Peyer's patch (tissue), 4 donors: ENCODE measurements around the gene WWOX. TPM values are rescaled to one million over a fixed set of nuclear protein-coding genes. Genes with fewer than 3 reads are reported as not detected.
A peak's percentile ranks its signal among the peaks of the same experiment; 100 is the strongest.

Experiments
- DNase-seq, 3 donors: peaks; one replicate each; pipeline ENCODE4 v3.0.0-alpha.2; 2017 to 2019
- H3K27ac ChIP-seq, 4 donors: fragments of 200-600 bp; sonication (generic); one replicate each; pipeline ENCODE4 v1.5.1; 2016 to 2019
- H3K27me3 ChIP-seq, 2 donors: fragments of 200-600 bp; sonication (generic); one replicate each; pipeline ENCODE4 v1.5.1; 2019
- H3K36me3 ChIP-seq, 3 donors: fragments of 200-600 bp; sonication (generic); one replicate each; pipeline ENCODE4 v1.5.1; 2016 to 2019
- H3K4me1 ChIP-seq, 4 donors: fragments of 200-600 bp; sonication (generic); one replicate each; pipeline ENCODE4 v1.5.1; 2016 to 2019
- H3K4me3 ChIP-seq, 4 donors: fragments of 200-600 bp; sonication (generic); 1 replicate in 3 of 4; 2 replicates in 1 of 4; pipeline ENCODE4 v1.5.1; 2016 to 2019; ENCODE audit warnings: mild to moderate bottlenecking in 1 of 4
- H3K9me3 ChIP-seq, 4 donors: fragments of 200-600 bp; sonication (generic); one replicate each; pipeline ENCODE4 v1.5.1; 2016 to 2019; ENCODE audit warnings: mild to moderate bottlenecking in 1 of 4
- CTCF ChIP-seq, 6 experiments: fragments of 450-650 bp in 4 of 6; fragments of 200-600 bp in 2 of 6; sonication (generic) in 1 of 6; IDR thresholded peaks; one replicate each; pipeline ENCODE4 v1.5.1; 2017 to 2019; ENCODE audit warnings: antibody characterized with exemption in 6 of 6, mild to moderate bottlenecking in 3 of 6, moderate library complexity in 1 of 6
- POLR2A ChIP-seq, 2 donors: fragments of 450-650 bp; IDR thresholded peaks; one replicate each; pipeline ENCODE4 v1.5.1; 2017; ENCODE audit warnings: antibody characterized with exemption in 2 of 2, mild to moderate bottlenecking in 2 of 2, moderate library complexity in 2 of 2
- total RNA-seq, 4 donors: library from RNA; depleted of rRNA; stranded (reverse); fragments of >200 nt; gene quantifications; one replicate each; pipeline ENCODE4 v1.1.0, GENCODE V29; 2016

Gene WWOX
- total RNA-seq, 4 donors from 2014 or later = 17.3 to 197 (median 57.5) TPM

- Histone ChIP-seq H3K9me3 (no peaks in the 10 kb centered on the region), H3K36me3 (no peaks in the 10 kb centered on the region), H3K27ac (no peak overlapping the region), H3K4me1 (no peaks in the 10 kb centered on the region), H3K27me3 (no peaks in the 10 kb centered on the region), H3K4me3 (no peak overlapping the region)
- DNase-seq = no peak
- no peak for TF ChIP-seq POLR2A (IDR thresholded peaks at IDR 0.05)
- no peak for TF ChIP-seq CTCF (IDR thresholded peaks at IDR 0.05)
Measured at GRCh38 chr16:79155904-79156303, 1056.5 kb downstream of the WWOX start.

GRCh38 chr16:79156761-79157160, 1057.3 kb downstream of the WWOX start:
- DNase-seq = no peak
- no peak overlapping the region for H3K27ac ChIP-seq
- H3K36me3 ChIP-seq = no peaks in the 10 kb centered on the region
- H3K9me3 ChIP-seq = no peaks in the 10 kb centered on the region
- H3K4me1 ChIP-seq = no peaks in the 10 kb centered on the region
- TF ChIP-seq POLR2A (IDR thresholded peaks at IDR 0.05) = no peak
- TF ChIP-seq CTCF (IDR thresholded peaks at IDR 0.05) = no peak
- no peaks in the 10 kb centered on the region for H3K27me3 ChIP-seq
- no peak overlapping the region for H3K4me3 ChIP-seq

GRCh38 chr16:79158337-79158736, 1058.9 kb downstream of the WWOX start:
- no peak for TF ChIP-seq CTCF (IDR thresholded peaks at IDR 0.05)
- no peak for TF ChIP-seq POLR2A (IDR thresholded peaks at IDR 0.05)
- Histone ChIP-seq H3K4me3 (no peak overlapping the region), H3K4me1 (peaks cover 0 to 3% (median 0%) of the 10 kb centered on the region in 4 donors), H3K27me3 (no peaks in the 10 kb centered on the region), H3K9me3 (no peaks in the 10 kb centered on the region), H3K36me3 (no peaks in the 10 kb centered on the region), H3K27ac (no peak overlapping the region)
- no peak for DNase-seq

GRCh38 chr16:79159261-79160049, 1060.0 kb downstream of the WWOX start:
- H3K27me3 ChIP-seq = no peaks in the 10 kb centered on the region
- no peak overlapping the region for H3K4me3 ChIP-seq
- no peaks in the 10 kb centered on the region for H3K36me3 ChIP-seq
- H3K4me1 ChIP-seq = peaks cover 0 to 4% (median 0%) of the 10 kb centered on the region in 4 donors
- H3K27ac ChIP-seq = no peak overlapping the region
- H3K9me3 ChIP-seq = no peaks in the 10 kb centered on the region
- TF ChIP-seq POLR2A (IDR thresholded peaks at IDR 0.05) (no peak), CTCF (IDR thresholded peaks at IDR 0.05) (no peak)
- no peak for DNase-seq

GRCh38 chr16:79162977-79163376, 1063.5 kb downstream of the WWOX start:
- no peaks in the 10 kb centered on the region for H3K9me3 ChIP-seq
- H3K27me3 ChIP-seq = no peaks in the 10 kb centered on the region
- no peak for DNase-seq
- no peaks in the 10 kb centered on the region for H3K36me3 ChIP-seq
- TF ChIP-seq CTCF (IDR thresholded peaks at IDR 0.05) (no peak), POLR2A (IDR thresholded peaks at IDR 0.05) (no peak)
- no peak overlapping the region for H3K4me3 ChIP-seq
- peak overlapping the region in 2 of 4 donors; percentile 55 to 67 for H3K27ac ChIP-seq
- H3K4me1 ChIP-seq = peaks cover 0 to 4% (median 0%) of the 10 kb centered on the region in 4 donors
